GM08714 (cell line): ENCODE measurements around the gene ACVR1.
A peak's percentile ranks its signal among the peaks of the same experiment; 100 is the strongest.

Experiments used
- H3K4me3 ChIP-seq: fragments of 200-500 bp; sonication (Bioruptor generic); 2 replicates; pipeline ENCODE4 v1.5.1; 2014; ENCODE audit warnings: mild to moderate bottlenecking, low read length, inconsistent platforms
- ZNF274 ChIP-seq: IDR thresholded peaks from 2 replicates; pipeline ENCODE4 v1.6.1; 2012; ENCODE audit warnings: mild to moderate bottlenecking, low read depth, low read length

ACVR1 gene

DNA sequence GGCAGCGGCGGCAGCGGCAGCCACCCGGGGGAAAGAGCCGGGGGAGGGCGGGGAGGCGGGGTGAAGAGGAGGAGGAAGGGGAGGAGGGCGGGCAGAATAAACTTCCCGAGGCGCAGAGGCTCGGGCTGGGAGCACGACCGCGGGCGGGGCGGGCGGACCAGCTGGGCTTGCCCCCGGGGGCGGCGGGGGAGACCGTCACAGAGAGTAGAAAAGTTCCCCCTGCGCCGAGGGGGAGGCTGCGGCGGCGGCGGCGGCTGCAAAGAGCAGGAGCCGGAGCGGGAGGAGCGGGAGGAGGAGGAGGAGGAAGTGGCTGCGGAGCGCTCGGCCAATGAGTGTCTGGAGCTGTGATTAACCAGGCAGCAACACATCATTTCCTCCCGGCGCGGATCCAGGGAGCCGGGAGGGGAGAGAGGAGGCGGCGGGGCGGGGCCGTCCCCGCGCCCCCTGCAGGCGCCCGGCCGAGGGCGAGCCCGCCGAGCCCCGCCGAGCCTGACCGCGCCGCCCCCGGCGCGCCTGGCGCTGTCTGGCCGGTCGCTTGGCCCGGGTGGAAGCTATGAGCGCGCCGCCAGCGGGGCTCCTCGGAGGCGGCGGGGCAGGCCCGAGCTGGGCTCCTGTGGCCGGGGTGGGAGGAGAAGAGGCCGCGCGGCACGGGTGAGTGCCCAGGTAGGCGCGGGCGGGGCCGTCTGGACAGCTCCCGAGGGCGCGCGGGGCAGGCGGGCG, at the start of gene ACVR1:
Gene ACVR1 (minus strand): TSS at position 265 of the 720 bp plus-strand sequence. CDS start 76,837 bp downstream, outside the sequence.
- no peak for TF ChIP-seq ZNF274
- peak within 1 kb of the TSS; percentile 72 for H3K4me3 ChIP-seq

DNA sequence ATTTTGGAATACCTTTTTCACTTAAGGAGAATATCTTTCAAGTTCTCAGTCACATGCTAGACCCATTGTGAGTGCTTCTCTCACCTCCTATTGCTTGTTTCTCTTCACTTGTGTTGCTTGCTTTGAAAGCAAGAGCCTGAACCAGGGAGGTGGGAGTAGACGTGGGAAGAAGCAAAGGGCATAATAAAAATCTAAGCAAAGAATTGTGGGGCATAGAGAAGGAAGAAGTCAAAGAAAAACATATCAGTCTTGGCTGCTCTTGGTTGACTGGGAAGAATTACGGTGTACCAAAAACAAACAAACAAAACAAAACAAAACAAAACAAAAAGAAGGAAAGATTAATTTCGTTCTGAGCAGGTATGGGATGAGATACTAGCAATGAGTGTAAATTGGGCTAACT, 48.9 kb upstream of the ACVR1 start:
- no peak for TF ChIP-seq ZNF274
- no peak overlapping the region for H3K4me3 ChIP-seq

DNA sequence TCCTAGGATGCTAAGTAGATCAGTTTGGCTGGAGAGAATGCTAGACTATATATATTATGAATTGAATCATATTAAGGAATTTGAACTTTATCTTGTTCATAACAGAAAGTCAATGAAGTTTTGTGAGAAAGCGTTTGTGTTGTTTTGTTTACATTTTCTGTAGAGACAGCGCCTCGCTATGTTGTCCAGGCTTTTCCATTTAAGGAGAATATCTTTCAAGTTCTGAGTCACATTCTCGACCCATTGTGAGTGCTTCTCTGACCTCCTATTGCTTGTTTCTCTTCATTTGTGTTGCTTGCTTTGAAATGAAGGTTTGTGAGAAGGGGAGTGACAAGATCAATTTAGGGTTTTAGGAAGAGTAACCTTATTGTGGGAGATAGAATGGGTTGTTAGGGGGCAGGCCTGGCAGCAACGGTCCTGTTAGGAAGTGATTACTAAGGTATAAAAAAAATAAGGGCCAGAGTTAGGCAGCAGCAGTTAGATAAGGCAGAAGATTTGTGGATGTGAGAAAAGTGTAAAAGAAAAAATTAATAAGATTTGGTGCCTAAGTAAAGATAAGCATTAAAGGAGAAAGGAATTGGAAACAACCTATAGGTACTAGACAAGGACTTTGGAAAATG, 47.6 kb upstream of the ACVR1 start:
- no peak for TF ChIP-seq ZNF274
- H3K4me3 ChIP-seq, result no peak overlapping the region

DNA sequence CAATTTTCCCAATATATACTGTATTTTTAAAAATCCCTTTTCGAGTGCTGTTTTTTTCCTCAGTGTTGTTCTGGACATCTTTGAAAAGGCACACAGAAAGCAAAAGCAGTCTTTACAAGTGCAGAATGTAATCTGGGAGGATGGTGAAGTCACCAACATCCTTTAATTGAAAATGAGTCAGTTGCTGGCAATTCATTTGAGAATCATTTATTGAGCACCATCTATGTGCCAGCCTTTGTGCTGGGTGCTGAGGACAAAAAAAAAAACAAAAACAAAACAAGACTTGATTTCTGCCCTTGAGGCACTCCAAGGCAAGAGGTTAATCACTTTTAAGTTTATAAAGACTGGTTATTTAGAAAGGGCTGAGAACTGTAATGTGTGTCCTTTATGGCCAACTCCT, 46.7 kb upstream of the ACVR1 start:
- no peak overlapping the region for H3K4me3 ChIP-seq
- no peak for TF ChIP-seq ZNF274

DNA sequence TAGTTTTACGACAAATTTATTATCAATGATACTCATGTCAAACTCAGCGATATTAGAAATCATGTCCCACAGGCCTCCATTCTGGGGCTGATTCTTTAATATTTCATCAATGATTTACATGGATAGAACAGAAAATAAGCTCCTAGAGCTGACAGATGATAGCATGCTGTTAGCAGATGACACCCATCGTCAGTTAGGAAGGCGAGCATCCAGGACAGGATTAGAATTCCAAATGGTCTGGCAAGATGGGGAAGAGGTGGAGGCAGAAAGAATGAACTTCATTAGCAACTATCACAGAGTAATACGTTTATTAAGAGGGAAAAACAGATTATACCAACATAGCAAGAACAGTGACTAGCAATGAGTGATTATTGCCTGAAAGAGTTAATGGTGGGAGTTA, 46.2 kb upstream of the ACVR1 start:
- TF ChIP-seq ZNF274, result no peak
- H3K4me3 ChIP-seq, result no peak overlapping the region

DNA sequence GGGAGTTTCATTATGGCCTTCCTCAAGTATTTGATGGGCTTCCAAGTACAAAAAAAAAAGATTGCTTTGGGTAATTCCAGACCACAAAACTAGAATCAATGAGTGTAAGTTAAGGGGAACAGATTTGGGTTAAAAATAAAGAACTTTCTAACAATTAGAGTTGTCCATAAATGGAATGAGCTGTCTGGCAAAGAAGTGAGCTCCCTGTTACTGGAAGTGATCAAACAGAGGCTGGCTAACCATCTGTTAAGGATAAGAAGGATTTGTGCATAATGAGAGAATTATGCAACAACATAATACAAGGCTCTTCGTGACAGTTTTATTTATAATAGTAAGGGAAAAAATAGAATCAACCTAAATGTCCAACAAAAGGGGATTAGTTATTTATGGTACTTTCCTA, 44.6 kb upstream of the ACVR1 start:
- no peak overlapping the region for H3K4me3 ChIP-seq
- TF ChIP-seq ZNF274, result no peak

DNA sequence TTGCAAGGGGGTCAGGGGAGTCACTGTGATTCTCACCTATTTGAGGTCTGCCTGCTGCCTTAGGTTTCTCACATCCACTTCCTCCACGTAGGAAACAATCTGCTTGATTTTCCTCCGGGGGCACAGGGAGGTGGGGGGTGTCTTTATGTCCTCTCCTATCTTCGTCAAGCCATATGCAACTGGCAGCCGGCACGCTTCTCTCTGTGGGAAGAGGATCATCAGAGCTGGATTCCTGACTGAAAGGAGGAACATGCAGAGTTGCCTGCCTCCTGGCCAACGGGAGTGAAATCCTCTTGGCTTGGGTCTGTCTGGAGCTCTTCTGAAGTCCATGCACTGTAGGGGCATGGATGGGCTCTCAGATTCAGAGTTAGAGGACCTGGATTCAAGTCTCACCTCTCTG, 43.1 kb upstream of the ACVR1 start:
- no peak for TF ChIP-seq ZNF274
- H3K4me3 ChIP-seq, result no peak overlapping the region

DNA sequence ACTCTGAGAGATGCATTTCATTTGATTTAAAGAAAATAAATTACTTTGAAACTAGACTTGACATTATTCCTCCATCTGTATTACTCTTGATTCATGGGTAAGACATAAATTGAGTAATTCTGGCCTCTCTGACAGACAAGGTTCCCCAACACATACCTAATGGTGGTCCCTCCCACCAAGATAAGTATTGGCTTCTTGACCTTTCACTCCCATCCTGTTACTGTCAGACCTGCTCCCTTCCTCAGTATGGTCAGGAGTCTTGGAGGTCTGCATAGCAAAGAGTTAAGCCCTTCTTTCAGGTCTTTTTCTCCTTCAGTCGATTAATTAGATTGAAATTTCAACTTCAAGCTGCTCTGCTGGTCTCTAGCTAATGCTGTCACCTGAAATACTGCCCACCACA, 42.2 kb upstream of the ACVR1 start:
- no peak for TF ChIP-seq ZNF274
- no peak overlapping the region for H3K4me3 ChIP-seq

DNA sequence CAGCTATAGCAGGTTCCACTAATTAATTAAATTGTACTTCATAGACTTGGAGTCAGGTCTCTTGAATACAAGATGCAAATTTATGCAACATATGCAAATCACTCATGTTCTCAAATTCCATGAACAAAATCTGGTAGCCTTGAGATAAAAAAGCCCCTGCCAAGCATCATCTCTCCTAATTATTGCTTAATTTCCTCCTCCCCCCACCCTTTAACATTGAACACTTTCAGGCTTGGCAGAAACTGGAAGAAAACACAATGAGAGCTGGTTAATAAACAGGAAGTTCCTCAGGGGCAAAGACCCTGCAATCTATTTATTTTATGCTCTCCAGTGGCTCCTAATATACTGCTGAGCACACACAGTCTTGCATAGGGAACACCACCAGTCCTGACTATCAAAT, 35.6 kb upstream of the ACVR1 start:
- no peak overlapping the region for H3K4me3 ChIP-seq
- TF ChIP-seq ZNF274, result no peak

DNA sequence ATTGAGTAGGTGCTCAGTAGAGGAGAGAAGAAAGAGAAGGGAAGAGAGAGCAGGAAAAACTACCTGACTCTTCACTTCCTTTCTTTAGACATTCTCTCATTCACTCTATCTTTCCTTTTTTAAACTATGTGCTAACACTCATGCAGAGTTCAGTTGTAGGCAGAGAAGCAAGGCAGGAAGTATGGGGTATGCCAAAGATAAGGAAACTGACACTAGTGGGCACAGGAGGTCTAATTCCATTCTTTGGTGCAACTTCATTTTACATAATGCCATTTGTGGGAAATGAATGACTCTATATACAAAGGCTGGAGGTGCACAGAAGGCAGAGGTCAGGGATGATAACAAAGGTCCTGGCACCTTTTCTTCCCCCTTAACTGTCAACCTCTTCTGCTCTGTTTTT, 35.1 kb upstream of the ACVR1 start:
- H3K4me3 ChIP-seq, result no peak overlapping the region
- TF ChIP-seq ZNF274, result no peak

DNA sequence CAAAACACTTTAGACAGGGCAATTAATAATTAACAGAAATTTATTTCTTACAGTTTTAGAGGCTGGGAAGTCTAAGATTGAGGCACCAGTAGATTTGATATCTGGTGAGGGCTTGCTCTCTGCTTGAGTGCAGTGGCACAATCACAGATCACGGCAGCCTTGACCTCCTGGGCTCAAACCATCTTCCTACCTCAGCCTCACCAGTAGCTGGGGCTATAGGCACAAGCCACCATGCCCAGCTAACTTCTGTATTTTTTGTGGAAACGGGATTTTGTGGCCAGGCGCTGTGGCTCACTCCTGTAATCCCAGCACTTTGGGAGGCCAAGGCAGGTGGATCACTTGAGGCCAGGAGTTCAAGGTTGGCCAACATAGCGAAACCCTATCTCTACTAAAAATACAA, 29.0 kb upstream of the ACVR1 start:
- no peak overlapping the region for H3K4me3 ChIP-seq
- no peak for TF ChIP-seq ZNF274

DNA sequence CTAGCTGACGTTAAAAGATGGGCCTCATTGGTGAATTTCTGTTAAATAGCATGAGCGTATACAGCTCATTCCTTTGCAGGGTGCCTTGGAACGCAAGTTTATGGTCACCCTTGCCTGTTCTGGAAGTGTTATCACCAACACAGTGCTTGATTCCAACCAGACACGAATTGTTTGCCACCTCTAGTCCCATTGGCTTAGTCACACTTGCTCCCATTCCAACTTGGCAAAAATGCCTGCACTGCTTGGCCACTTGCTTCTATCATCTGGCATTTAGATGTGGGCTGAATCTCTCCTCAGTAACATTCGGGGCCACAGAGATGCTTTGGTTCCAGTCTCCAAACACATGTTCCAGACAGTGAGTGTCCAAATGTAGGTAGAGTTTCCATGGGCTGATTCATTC, 27.5 kb upstream of the ACVR1 start:
- no peak overlapping the region for H3K4me3 ChIP-seq
- no peak for TF ChIP-seq ZNF274

DNA sequence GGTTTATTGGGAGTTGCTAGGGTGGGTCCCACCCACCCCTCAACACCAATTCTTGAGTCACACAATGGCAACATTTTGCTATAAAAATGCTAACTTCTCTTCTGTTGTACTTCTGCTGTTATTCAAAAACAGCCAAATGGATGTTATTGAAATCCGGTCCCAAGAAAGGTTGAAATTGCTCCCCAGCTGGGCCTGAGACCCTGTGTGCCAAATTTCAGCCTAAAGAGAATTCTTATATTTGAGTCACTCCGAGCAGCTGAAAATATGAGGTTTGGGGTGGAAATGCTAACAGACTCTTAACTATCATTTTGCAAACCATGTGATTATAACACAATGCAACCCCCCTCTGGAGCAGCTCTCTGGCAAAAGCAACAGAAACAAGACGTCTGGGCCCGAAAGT, 27.0 kb upstream of the ACVR1 start:
- H3K4me3 ChIP-seq, result no peak overlapping the region
- no peak for TF ChIP-seq ZNF274

DNA sequence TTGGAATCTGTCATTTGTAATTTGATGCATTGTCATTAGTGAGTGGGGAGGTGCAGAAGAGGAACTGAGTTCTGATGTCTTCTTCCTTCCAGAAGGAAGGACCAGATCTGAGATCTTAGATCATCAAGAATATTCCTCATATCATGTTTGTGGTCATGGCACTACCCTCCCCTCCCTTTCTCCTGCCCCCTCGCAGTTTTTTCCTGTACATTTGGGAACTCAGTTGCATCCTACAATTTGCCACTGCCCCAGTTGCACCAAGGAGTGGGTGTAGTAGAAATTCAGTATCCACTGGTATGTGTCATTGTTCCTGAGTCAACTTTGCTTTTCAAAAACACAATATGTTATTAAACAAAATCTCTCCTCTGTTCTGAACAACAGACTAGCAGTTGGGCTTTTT, 26.6 kb upstream of the ACVR1 start:
- H3K4me3 ChIP-seq, result no peak overlapping the region
- TF ChIP-seq ZNF274, result no peak

DNA sequence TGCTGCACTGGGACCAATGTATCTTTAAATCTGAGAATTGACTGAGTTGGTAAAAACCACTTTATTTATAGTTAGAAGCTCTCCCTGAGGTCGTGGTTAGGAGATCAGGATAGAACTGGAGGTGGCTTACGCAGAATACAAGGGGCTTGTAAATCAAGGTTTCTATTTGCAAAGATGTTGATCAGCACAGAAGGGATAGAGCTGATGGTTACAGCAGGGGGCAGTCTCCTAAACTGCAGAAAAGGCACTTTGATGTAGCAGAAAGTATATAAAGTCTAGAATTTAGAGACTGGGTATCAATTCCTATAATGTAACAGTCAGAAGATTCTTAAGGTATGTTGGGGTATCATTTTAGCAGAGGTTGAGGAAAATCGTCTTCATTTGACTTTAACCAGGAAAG, 25.2 kb upstream of the ACVR1 start:
- H3K4me3 ChIP-seq, result no peak overlapping the region
- TF ChIP-seq ZNF274, result no peak

DNA sequence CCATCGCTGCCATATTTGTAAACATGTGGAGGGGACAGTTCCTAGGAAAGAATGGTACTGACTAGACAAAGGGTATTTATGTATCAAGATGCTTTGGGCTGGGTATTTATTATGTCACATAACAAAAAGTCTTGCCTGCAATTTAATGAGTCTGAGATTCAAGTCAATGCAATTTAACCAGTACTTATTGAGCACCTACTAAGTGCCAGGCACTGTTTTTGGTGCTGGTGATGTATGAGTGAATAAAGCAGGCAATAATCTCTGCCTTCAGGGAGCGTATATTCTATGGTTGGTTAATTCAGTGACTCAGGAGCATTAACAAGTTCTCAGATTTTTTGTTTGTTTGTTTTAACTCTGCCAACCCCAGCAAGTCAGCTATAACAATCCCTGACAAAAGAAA, 24.6 kb upstream of the ACVR1 start:
- no peak overlapping the region for H3K4me3 ChIP-seq
- no peak for TF ChIP-seq ZNF274

DNA sequence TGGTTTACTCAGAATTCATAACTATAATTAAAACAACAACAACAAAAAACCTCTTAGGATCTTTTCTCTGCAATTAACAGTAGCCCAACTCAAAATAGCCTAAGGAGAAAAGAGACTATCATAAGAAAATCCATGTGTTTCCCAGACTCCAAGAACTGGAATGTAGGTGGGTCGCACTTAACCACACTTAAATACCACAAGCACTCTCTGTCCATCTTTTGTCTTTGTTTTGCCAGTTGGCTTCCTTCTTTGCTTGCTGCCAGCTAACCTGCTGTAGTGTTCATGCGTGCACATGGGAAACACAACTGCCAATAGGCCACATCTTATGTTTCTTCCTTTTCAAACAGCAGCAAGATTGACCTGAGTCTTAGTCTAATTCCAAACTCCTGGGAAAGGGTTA, 24.1 kb upstream of the ACVR1 start:
- no peak overlapping the region for H3K4me3 ChIP-seq
- no peak for TF ChIP-seq ZNF274
